Cardiac muscle cell (in vitro differentiated cells and primary cell): ENCODE data around the gene AAMDC. TPM values are rescaled to one million over a fixed set of nuclear protein-coding genes. Genes with fewer than 3 reads are reported as not detected.
"Not testable (repeated sequence)": the region's sequence is repeated elsewhere in the genome, so short reads cannot be mapped to it uniquely, and the experiment has no call there.

Source experiments
- DNase-seq, 2 donors: peaks; one replicate each; pipeline versions ENCODE4 v3.0.0 to v3.0.0-alpha.2; 2010 to 2017; ENCODE audit warnings: low read depth in 1 of 2, low spot score in 1 of 2
- H3K27ac ChIP-seq: fragments of 200-600 bp; sonication (generic); 2 replicates; pipeline ENCODE4 v1.5.1; 2016
- H3K27me3 ChIP-seq: fragments of 200-600 bp; sonication (generic); 2 replicates; pipeline ENCODE4 v1.6.0; 2016; ENCODE audit warnings: control low read depth
- H3K36me3 ChIP-seq: fragments of 200-600 bp; sonication (generic); 2 replicates; pipeline ENCODE4 v1.5.1; 2016; ENCODE audit warnings: control low read depth
- H3K4me1 ChIP-seq: fragments of 200-600 bp; sonication (generic); 2 replicates; pipeline ENCODE4 v1.8.1; 2017; ENCODE audit warnings: low read depth, mild to moderate bottlenecking, mixed run types
- H3K4me3 ChIP-seq: fragments of 200-600 bp; sonication (generic); 2 replicates; pipeline ENCODE4 v1.5.1; 2016; ENCODE audit warnings: mild to moderate bottlenecking
- H3K9me3 ChIP-seq: fragments of 200-600 bp; sonication (generic); 2 replicates; pipeline ENCODE4 v1.5.1; 2017; ENCODE audit warnings: low read depth, mild to moderate bottlenecking, control low read depth
- CTCF ChIP-seq: IDR thresholded peaks from 2 replicates; pipeline ENCODE4 v1.5.1; 2012; ENCODE audit warnings: low read depth, mild to moderate bottlenecking, low read length
- polyA plus RNA-seq: library from polyadenylated mRNA; unstranded; fragments of >200 nt; fragmentation: Nextera tagmentation; extraction: Ambion mirVana; gene quantifications from 2 replicates; pipeline ENCODE4 v1.2.1, GENCODE V29; 2016
- total RNA-seq: library from RNA; depleted of rRNA; stranded (reverse); fragments of >200 nt; gene quantifications from 2 replicates; pipeline ENCODE4 v1.2.3, GENCODE V29; 2016

The AAMDC gene
- total and polyA plus RNA-seq, 2 experiments from 2014 or later = 74.5 to 157 TPM

GRCh38 chr11:77819921-77820564 is 901 bp upstream of the AAMDC start:
- H3K36me3 ChIP-seq = no peaks in the 10 kb centered on the region
- peak; percentile 39 to 80 for DNase-seq
- H3K4me1 ChIP-seq = peaks cover 30% of the 10 kb centered on the region
- H3K4me3 ChIP-seq = peak overlapping the region; percentile 96
- H3K9me3 ChIP-seq = no peaks in the 10 kb centered on the region
- H3K27me3 ChIP-seq = no peaks in the 10 kb centered on the region
- peak overlapping the region; percentile 96 for H3K27ac ChIP-seq
- no peak for TF ChIP-seq CTCF

- H3K27ac ChIP-seq = peak overlapping the region; percentile 70
- no peaks in the 10 kb centered on the region for H3K27me3 ChIP-seq
- no peaks in the 10 kb centered on the region for H3K9me3 ChIP-seq
- H3K4me1 ChIP-seq = peaks cover 30% of the 10 kb centered on the region
- no peaks in the 10 kb centered on the region for H3K36me3 ChIP-seq
- no peak for TF ChIP-seq CTCF
- H3K4me3 ChIP-seq = peak overlapping the region; percentile 96
- DNase-seq = peak; percentile 55
These were observed 456 bp downstream of the AAMDC start for GRCh38 chr11:77821349-77821851.

GRCh38 chr11:77822126-77822525 is 1.2 kb downstream of the AAMDC start:
- not testable (repeated sequence) for H3K36me3 ChIP-seq, H3K27me3 ChIP-seq, DNase-seq, H3K9me3 ChIP-seq
- Histone ChIP-seq H3K4me3 (peak overlapping the region; percentile 96), H3K4me1 (peaks cover 30% of the 10 kb centered on the region), H3K27ac (peak overlapping the region; percentile 70)

GRCh38 chr11:77823775-77824174 is 2.8 kb downstream of the AAMDC start:
- no peak overlapping the region for H3K4me3 ChIP-seq
- peak; percentile 7 to 71 for DNase-seq
- H3K27ac ChIP-seq = peak overlapping the region; percentile 77
- TF ChIP-seq CTCF = no peak
- H3K27me3 ChIP-seq = no peaks in the 10 kb centered on the region
- H3K36me3 ChIP-seq = no peaks in the 10 kb centered on the region
- H3K9me3 ChIP-seq = no peaks in the 10 kb centered on the region
- H3K4me1 ChIP-seq = peaks cover 27% of the 10 kb centered on the region

GRCh38 chr11:77828926-77829325 is 8.0 kb downstream of the AAMDC start:
- H3K27me3 ChIP-seq = no peaks in the 10 kb centered on the region
- peaks cover 7% of the 10 kb centered on the region for H3K4me1 ChIP-seq
- no peaks in the 10 kb centered on the region for H3K36me3 ChIP-seq
- no peak for TF ChIP-seq CTCF
- no peak overlapping the region for H3K27ac ChIP-seq
- H3K9me3 ChIP-seq = no peaks in the 10 kb centered on the region
- DNase-seq = no peak
- H3K4me3 ChIP-seq = no peak overlapping the region

GRCh38 chr11:77833302-77833701 is 12.4 kb downstream of the AAMDC start:
- no peaks in the 10 kb centered on the region for H3K4me1 ChIP-seq
- TF ChIP-seq CTCF = no peak
- H3K27ac ChIP-seq = no peak overlapping the region
- no peaks in the 10 kb centered on the region for H3K27me3 ChIP-seq
- no peak overlapping the region for H3K4me3 ChIP-seq
- H3K36me3 ChIP-seq = no peaks in the 10 kb centered on the region
- no peaks in the 10 kb centered on the region for H3K9me3 ChIP-seq
- no peak for DNase-seq
